ENCODE data around the gene HAPLN3.
A peak's percentile ranks its signal among the peaks of the same experiment; 100 is the strongest.
"Not testable (repeated sequence)": the region's sequence is repeated elsewhere in the genome, so short reads cannot be mapped to it uniquely, and the experiment has no call there.

HAPLN3 gene, protein sequence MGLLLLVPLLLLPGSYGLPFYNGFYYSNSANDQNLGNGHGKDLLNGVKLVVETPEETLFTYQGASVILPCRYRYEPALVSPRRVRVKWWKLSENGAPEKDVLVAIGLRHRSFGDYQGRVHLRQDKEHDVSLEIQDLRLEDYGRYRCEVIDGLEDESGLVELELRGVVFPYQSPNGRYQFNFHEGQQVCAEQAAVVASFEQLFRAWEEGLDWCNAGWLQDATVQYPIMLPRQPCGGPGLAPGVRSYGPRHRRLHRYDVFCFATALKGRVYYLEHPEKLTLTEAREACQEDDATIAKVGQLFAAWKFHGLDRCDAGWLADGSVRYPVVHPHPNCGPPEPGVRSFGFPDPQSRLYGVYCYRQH

GRCh38 chr15:88894819-88895767 is at the start of gene HAPLN3:
TSS of gene HAPLN3 (minus strand) at chr15:88895544. CDS start at chr15:88887298, 8,246 bp downstream.
- DNase-seq = no peak

DNA sequence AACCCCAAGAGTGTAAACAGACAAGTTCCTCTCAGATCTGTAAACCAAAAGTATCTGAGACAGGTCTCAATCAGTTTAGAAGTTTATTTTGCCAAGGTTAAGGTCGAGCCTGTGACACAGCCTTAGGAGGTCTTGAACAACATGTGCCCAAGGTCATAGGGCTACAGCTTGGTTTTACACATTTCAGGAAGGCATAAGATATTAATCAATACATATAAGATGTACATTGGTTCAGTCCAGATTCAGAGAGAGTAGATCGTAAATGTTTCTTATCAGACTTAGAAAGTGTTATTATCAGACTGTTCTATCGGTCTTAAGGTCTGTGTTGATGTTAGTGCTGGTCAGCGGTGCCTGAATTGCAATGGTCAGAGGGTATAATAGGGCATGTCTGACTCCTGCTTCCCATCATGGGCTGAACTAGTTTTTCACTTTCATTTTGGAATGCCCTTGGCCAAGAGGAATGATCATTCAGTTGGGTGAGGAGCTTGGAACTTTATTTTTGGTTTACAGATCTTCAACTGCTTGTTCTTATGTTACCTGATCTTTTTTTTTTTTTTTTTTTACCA is 44.8 kb upstream of the HAPLN3 start:
- DNase-seq = no peak

DNA sequence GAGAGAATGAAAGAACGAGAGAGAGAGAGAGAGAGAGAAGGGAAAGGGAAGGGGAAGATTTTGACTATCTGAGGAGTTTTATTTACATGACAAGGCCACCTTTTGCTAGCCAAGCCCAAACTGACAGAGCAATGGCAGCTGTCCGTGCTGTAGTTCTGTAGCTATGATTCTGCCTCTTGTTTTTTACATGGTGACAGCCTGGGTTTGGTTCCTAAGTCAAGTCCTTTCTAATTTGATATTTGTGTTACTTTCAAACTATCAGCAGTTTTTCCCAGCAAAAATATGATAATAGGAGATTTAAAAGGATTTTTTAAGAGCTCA is 44.1 kb upstream of the HAPLN3 start:
- no peak for DNase-seq

- DNase-seq = no peak
Measured at GRCh38 chr15:88938802-88939485, 43.6 kb upstream of the HAPLN3 start.

DNA sequence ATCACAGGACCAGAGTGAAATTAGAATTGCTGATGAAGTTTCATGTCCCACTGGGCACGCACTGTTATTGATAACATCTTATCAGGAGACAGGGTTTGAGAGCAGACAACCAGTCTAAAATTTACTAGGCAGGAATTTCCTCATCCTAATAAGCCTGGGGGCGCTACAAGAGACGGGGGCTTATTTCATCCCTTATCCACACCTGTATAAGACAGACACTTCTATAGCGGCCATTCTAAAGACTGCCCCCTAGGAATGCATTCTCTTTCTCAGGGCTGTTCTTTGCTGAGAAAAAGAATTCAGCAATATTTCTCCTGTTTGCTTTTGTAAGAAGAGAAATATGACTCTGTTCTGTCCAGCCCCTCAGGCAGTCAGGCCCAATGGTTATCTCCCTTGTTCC is 39.1 kb upstream of the HAPLN3 start:
- not testable (repeated sequence) for DNase-seq

- no peak for DNase-seq
Measured at GRCh38 chr15:88932875-88933330, 37.6 kb upstream of the HAPLN3 start.

DNA sequence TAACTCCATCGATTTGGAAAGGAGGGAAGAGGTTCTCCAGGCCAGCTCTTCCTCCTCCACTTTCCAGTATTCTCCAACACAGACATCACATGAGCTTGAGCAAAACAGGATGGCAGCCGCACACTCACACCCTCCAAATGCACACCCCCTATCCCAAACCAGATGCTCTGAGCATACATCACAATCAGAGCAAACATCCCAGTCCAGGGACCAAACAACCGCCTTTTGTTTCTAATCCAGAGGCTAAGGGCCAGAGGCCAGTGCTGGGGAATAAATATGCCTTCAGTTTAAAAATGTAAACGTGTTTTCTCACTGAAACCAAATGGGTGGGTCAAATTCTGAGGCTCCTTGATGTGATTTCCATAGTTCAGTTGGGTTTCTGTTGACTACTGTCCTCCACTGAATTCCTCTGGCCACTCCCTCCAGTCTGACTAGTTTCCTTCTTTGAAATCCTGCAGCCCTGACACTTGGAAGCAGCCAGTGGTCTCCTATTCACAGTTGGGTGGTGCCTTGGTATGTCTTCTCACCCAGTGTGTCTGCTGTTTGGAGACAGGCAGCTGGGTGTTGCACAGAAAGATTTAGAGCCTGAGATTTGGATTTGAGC is 37.0 kb upstream of the HAPLN3 start:
- DNase-seq = no peak

- DNase-seq = no peak
Measured at GRCh38 chr15:88930579-88930978, 35.2 kb upstream of the HAPLN3 start.

DNA sequence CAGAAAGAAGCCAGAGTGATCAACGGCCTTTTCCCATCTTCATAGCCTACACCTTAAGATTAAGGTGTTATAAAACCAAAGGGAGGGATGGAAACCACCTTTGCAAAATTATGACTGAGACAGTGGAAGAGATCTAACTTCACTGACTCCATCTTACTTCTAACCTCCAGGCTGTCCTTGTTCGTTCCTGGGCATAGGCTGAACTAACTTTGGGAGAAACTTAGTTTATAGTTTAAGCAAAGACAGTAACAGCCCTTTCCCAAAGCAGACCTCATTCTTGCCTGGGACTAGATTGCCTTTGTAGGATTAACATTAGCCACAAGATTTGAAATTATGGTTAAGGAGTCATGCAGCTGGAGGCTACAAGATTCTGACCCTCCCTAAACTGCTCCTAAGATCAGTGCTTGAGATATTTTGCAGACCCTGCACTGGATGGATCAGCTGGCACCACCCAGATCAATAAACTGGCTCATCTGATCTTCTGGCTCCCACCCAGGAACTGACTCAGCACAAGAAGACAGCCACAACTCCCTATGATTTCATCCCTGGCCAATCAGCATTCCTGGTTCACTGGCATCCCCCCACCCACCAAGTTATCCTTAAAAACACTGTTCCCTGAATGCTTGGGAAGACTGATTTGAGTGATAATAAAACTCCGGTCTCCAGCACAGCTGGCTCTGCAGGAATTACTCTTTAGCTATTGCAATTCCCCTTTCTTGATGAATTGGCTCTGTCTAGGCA is 34.2 kb upstream of the HAPLN3 start:
- DNase-seq = not testable (repeated sequence)

DNA sequence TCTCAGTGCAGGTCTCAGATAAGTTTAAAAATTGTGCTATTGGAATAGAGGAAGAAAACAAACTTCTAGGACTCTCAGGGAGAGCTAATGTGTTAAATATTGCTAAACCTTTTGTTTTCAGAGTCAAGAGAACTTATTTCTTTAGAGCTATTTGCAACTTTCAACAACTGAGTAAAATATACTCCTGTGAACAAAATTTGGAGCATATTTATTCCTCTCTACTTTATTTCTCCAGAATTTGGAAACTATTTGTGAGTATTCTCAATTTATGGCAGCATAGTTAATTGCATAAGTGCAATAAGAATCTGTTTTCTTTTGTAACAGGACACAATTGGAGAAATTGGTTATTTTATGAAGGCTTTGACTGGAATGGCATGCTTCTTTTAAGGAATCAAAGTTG is 32.8 kb upstream of the HAPLN3 start:
- not testable (repeated sequence) for DNase-seq

GRCh38 chr15:88925648-88926047 is 30.3 kb upstream of the HAPLN3 start:
- DNase-seq = not testable (repeated sequence)

GRCh38 chr15:88920892-88921435 is 25.6 kb upstream of the HAPLN3 start:
- DNase-seq = not testable (repeated sequence)

DNA sequence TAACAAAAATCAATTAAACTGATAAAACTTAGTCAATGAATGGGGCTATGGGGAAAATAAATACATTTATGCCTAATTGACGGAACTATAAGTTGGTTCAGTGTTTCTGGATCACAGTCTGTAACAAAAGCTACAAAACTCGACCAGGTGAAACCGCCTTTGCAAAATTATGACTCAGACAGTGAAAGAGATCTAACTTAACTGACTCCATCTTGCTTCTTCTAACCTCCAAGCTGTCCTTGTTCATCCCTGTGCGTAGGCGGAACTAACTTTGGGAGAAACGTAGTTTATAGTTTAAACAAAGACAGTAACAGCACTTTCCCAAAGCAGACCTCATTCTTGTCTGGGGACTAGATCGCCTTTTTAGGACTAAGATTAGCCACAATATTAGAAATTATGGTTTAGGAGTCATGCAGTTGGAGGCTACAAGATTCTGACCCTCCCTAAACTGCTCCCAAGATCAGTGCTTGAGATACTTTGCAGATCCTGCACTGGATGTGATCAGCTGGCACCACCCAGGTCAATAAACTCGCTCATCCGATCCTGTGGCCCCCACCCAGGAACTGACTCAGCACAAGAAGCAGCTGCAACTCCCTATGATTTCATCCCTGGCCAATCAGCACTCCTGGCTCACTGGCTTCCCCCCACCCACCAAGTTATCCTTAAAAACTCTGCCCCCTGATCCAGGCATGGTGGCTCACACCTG is 25.0 kb upstream of the HAPLN3 start:
- DNase-seq = no peak

DNA sequence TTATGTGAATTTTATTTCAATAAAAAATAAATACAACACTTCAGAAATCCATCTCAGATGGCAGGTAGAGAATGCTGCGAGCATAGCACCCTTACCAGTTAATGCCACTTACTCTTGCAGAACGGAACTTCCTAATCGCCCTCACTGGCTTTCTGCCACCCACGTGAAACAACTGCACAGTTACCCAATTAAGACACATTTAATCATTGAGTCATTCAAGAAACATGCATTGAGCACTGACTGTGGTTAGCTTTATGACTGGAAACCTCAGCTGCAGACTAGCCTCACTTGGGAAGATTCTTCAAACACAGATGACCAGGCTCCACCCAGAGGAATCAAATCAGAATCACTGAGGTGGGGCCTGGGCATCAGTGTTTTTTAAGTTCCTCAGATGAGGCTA is 23.4 kb upstream of the HAPLN3 start:
- peak; percentile 19 for DNase-seq

- DNase-seq = no peak
Measured at GRCh38 chr15:88917760-88918159, 22.4 kb upstream of the HAPLN3 start.

DNA sequence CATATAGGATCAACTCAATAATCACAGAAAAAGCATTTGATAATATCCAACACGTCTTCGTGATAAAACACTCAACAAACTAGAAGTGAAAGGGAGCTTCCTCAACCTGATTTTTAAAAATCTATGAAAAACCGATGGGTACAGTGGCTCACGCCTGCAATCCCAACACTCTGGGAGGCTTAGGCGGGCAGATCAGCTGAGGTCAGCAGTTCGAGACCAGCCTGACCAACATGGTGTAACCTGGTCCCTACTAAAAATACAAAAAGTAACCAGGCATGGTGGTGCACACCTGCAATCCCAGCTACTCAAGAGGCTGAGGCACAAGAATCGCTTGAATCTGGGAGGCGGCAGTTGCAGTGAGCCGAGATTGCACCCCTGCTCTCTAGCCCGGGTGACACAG is 20.0 kb upstream of the HAPLN3 start:
- DNase-seq = no peak

DNA sequence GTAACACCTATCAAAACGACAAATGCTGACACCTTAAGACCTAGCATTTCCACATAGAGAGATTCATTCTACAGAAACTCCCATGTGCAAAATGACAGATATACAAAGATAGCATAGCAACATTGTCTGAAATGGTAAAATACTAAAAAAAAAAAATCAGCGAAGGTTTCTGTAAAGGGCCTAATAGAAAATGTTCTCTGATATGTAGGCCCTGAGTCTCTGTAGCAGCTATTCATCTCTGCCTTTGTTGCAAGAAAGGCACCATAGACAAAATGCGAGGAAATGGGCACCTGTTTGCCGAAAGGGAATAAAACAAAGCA is 18.5 kb upstream of the HAPLN3 start:
- no peak for DNase-seq

GRCh38 chr15:88913017-88913849 is 17.9 kb upstream of the HAPLN3 start, which contains the start of gene MFGE8:
TSS of gene MFGE8 (minus strand) at chr15:88913379. CDS start at chr15:88913319, 60 bp downstream.
- peak; percentile 47 for DNase-seq

DNA sequence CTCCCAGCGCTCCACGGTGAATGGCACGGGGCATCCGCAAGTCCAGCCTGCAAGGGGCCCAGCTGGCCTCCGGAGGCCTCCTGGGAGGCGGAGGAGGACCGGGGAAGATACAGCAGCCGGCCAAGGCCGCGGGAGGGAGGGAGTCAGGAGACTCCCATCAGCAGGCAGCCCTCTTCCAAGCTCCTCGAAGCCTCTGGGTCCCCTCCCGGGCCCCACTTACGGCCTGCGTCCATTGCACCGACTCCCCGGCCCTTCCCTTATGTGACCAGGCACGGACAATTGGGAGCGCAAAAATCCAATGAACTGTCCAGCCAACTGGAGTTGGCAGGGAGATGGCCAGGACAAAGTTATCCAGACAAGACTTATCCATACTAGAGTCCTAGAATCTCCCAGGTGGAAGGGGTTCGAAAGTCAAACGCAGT is 17.2 kb upstream of the HAPLN3 start:
- DNase-seq = no peak

DNA sequence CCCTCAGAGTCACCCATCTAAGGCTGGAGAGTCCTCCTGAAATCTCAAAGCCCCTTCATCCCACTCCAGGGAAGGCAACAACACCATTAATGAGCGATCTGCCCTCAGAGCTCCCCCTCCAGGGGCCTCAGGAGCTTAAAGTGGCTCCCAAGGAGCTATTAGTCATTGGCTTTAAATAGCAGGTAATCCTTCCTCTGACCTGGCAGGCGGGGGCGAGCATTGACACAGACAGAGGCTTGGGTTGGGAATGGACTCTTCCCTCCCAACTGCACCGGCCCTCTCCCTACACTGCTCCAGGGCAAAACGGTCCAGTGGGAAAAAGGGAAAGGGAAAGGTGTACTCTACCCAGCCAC is 16.4 kb upstream of the HAPLN3 start:
- DNase-seq = no peak

Data from GOT3 (cell line).